Left renal cortex interstitium (tissue), 4 donors: ENCODE data around the gene MKLN1. TPM values are rescaled to one million over a fixed set of nuclear protein-coding genes. Genes with fewer than 3 reads are reported as not detected.
A peak's percentile ranks its signal among the peaks of the same experiment; 100 is the strongest.
"Not testable (repeated sequence)": the region's sequence is repeated elsewhere in the genome, so short reads cannot be mapped to it uniquely, and the experiment has no call there.

ENCODE experiments used
- DNase-seq, 4 donors: peaks; one replicate each; pipeline ENCODE4 v3.0.0-alpha.2; 2013; ENCODE audit warnings: low read depth in 4 of 4, low spot score in 2 of 4, missing footprints in 1 of 4
- polyA plus RNA-seq, 4 donors: library from polyadenylated mRNA; unstranded; fragments of 120-200 nt; gene quantifications; one replicate each; pipeline ENCODE4 v1.2.1, GENCODE V29; 2013; ENCODE audit not compliant: insufficient read length in 4 of 4

The MKLN1 gene
- polyA plus RNA-seq, 4 donors, result 33.6 to 41.3 (median 38.7) TPM

- no peak for DNase-seq
Measured at GRCh38 chr7:131495669-131496498, 168.2 kb downstream of the MKLN1 start.

- DNase-seq, result no peak
Measured at GRCh38 chr7:131497454-131497853, 169.8 kb downstream of the MKLN1 start.

DNA sequence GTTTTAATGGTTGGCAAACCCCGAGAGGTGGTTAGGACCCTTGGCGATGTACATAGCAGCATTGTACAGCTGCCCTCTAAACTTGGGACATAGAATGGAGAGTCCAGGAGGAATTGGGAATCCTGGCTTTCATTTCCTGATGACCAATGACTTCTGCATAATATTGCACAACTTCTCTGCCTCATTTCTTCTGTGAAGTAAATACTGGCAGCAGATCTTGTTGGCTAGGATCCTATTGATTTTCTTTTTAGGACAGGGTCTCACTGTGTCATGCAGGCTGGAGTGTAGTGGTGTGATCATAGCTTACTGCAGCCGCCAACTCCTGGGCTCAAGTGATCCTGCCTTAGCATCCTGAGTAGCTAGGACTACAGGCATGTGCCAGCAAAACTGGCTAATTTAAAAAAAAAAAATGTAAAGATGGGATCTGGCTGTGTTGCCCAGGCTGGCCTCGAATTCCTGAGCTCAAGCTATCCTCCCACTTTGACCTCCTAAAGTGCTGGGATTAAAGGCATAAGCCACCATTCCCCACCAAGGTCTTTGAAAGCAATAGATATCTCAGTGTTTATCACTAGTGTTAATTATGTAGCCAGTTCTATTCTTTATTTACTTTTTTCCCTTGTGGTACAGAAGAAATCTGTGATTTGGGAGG lies 170.7 kb downstream of the MKLN1 start:
- no peak for DNase-seq

DNA sequence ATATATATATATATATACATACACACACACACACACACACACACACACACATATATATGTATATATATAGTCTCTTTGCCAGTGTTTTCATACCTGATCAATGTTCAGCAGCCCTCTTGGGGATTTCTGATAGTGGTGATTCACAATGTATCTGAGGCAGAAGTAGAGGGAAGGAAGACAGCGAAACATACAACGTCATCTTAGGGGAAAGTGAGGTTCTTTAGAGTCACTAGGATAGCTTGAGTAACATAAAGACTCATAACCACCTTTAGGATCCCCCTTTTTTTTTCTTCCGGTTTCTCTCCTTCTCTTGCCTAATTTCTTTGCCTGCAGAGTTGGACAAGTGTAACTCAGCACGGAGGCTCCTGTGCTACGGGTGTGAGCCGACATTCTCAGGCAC lies 172.1 kb downstream of the MKLN1 start:
- DNase-seq, result no peak

DNA sequence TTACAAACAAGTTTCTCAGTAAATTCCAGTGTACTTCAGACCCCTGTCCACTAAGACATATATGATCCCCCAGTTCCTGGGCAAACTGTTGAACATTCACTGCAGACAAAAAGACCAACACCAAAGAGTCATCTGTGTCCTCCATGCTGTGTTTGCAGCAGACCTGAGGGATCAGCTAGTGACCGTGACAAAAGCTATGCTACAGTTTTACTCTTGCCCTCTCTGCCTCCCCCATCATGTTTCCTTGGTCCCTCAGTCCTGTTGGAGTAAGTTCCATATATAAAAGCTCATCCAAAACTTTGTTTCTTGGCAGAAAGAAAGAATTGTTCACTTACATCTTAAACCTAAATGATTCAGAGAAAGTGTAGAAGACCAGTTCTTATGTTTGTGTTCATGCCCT lies 172.7 kb downstream of the MKLN1 start:
- no peak for DNase-seq

DNA sequence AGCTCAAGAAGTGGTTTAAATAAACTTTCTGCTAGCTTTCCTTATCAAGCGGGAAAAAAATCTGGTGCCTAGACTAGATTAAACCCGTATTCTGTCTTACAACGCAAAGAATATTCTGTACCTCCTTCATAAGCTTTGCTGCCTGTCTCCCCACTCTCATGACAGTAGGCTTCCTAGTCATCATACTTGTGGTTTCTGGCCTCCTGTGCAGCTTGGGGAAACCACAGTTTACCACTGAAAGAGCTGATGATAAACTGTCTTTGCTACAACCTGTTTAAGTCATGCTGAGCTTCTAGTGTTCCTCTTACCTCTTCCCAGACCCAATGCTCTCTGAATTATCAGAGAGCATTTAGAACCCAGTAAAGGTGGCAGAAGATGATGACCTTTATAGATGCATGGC lies 173.7 kb downstream of the MKLN1 start:
- DNase-seq, result no peak

DNA sequence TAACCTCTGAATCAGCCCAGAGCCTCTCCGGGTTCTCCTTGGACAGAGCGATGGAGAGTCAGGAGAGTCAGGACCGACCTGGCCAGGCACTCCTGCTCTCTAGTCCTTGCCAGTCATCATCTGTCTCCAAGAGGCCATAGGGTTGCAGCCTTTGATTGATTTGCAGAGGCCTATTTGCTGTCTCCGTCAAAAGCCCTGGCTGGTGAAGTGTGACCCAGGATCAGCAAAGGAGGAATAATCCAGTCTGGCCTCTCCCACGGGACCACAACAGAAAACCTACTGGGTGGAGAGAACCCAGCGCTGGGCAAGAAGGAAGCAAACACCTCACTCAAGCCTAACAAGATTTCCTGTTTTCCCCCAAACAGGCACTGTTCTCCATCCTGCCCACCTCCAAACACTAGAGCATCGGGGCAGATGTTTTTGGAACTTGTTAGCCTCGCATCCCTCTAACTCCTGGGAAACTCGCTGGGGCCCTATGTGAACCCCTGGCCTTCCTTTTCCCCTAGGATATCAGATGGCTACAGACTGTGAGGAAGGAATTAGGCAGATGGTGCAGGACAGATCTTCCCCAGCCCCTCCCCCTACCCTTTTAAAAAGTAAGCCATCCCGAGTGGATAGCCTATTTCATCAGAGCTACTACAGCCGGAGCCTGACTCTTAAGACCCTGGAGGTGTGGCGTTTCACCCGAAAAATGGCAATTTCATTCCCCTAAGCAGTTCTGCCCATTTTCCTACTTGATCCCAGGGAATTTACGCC lies 174.4 kb downstream of the MKLN1 start:
- no peak for DNase-seq

GRCh38 chr7:131502810-131503508 lies 175.3 kb downstream of the MKLN1 start:
- no peak for DNase-seq

GRCh38 chr7:131503639-131504038 lies 176.0 kb downstream of the MKLN1 start:
- no peak for DNase-seq

GRCh38 chr7:131504157-131504899 lies 176.7 kb downstream of the MKLN1 start:
- no peak for DNase-seq

- not testable (repeated sequence) for DNase-seq
Measured at GRCh38 chr7:131505037-131505620, 177.5 kb downstream of the MKLN1 start.

DNA sequence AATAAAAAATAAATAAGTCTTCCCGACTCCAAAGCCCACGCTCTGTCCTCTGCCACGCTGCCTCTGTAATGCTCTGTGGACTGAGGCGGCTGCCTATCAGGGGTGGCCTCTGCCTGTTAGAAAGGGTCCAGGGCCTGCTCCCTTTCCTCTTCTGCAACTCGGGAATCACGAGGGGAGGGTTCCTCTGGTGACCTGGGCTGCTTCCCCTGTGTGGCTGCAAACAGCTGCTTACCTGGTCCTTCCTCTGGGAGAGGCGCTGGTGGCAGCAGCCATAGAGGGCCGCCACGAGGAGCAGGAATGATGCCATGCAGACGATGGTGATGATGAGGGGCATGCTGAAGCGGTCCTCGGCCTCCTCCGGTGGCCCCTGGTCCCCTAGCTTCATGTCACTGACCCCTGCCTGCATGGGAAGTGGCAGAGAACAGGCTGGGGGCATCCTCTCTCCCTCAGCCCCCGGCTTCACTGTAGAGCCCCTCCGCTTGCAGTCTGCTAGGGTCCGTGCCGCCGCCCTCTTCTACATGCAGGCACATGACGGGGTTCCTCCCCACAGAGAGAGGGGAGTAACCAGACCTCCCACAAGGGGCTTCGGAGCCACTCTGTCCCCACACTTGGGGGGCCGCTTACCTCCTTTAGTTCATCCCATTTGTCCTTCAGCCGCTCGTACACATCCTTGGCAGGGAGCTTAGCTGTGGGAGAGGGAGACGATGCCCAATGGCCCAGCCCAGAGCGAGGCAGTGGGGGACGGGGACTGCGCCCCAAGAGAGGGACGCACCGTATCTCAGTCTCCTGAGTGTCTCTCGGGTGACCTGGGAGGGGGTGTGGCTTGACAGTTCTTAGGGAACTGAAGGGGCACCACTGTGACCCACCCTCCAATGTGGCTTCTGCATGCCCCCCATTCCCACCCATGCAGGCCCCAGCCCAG lies 178.2 kb downstream of the MKLN1 start:
- no peak for DNase-seq

DNA sequence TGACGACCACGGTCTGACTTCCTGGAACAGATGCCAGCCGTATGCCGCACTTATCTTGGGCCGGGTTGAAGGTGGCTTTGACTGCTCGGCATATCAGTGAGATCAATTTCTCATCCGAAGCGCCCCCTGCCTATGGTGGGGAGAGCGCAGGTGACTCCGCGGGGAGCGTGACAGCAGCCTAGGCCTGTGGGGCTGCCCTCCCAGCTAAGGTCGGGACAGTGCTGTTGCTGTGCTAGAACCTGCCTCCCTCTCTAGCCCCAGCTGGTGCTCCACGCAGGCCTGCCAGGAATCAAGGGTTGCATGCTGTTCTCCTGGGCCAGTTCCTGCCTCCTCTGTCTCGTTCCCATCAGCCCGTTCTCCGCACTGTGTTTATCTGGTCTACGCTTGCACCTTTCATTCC lies 178.9 kb downstream of the MKLN1 start:
- no peak for DNase-seq

DNA sequence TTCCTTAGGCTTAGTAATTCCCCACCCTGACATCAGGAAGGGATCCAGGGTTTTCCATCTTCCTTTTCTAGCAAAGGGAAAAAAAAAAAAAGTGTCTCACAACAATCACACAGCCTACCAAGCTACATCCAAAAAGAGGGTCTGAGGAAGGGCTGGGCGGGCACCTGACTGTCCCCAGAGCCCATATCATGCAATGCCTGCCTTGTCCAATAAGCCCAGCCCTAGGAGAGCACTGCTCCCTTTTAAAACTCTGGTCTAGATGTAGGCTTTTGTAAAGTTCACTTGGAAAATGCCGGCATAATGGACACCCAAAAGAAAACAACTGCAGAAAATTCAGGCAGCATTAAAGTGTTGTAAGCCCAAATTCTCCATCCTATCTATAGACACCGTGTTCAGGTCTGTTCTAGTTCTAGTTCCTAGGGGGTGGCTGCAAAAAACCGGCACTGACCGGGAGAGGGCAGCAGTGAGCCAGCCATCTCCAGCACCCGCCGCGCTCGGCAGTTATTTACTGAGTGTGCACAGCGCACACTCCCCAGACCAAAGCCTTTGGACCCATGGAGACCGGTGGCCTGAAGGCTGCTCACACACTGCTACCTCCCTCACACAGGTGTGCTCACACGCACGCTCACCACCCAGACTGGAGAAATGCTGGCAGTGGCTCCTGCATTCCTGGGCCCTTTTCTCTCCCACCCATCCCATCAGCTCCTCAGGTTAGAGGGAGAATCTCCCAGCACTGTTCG lies 180.1 kb downstream of the MKLN1 start:
- peak in 3 of 4 donors; percentile 46 to 56 (median 54) for DNase-seq

- DNase-seq, result no peak
Measured at GRCh38 chr7:131508754-131509486, 181.2 kb downstream of the MKLN1 start.

DNA sequence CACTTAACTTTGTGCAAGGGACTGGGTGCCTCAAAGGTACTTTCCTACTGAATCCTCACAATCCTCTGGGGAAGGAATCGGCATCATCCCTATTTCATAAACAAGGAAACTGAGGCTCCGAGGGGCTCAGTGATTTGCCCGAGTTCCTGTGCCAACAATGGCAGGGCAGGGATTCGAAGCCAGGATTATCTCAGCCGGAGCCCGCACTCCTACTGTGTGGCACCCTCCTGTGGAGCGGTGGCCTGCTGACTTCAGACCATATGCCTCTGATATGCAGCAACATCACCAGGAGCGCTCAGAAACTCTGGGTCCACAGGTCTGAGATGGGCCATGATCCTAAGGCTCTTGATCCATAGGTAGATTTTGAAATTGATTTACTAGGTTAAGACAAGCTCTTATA lies 182.1 kb downstream of the MKLN1 start:
- DNase-seq, result no peak

GRCh38 chr7:131511071-131511470 lies 183.4 kb downstream of the MKLN1 start:
- no peak for DNase-seq
